Mesendoderm (in vitro differentiated cells): ENCODE measurements around the gene LRRTM4.

Experiments used
- DNase-seq: peaks from one replicate; pipeline ENCODE4 v3.0.0; 2013
- H2AK5ac ChIP-seq: 2 replicates; pipeline ENCODE4 v1.6.1; 2013; ENCODE audit warnings: low read length, inconsistent platforms
- H2BK120ac ChIP-seq: 2 replicates; pipeline ENCODE4 v1.6.1; 2013; ENCODE audit warnings: low read depth, mild to moderate bottlenecking, low read length, moderate library complexity, mixed read lengths
- H2BK15ac ChIP-seq: replicated peaks from 2 replicates; pipeline ENCODE4 v1.6.1; 2013; ENCODE audit warnings: low read depth, mild to moderate bottlenecking, moderate library complexity
- H2BK5ac ChIP-seq: 2 replicates; pipeline ENCODE4 v1.6.1; 2013; ENCODE audit warnings: low read length, inconsistent platforms
- H3K18ac ChIP-seq: 2 replicates; pipeline ENCODE4 v1.6.1; 2013; ENCODE audit warnings: mild to moderate bottlenecking, low read length, mixed read lengths
- H3K23ac ChIP-seq: one replicate; pipeline ENCODE4 v1.6.1; 2013; ENCODE audit warnings: low read length
- H3K27ac ChIP-seq: 2 replicates; pipeline ENCODE4 v1.5.1; 2013; ENCODE audit warnings: low read depth, mild to moderate bottlenecking, inconsistent platforms, low read length, moderate library complexity
- H3K27me3 ChIP-seq: 2 replicates; pipeline ENCODE4 v1.6.1; 2013; ENCODE audit warnings: low read length, control low read depth, mild to moderate bottlenecking, inconsistent platforms; ENCODE audit not compliant: insufficient read depth, poor library complexity
- H3K36me3 ChIP-seq: 2 replicates; pipeline ENCODE4 v1.6.1; 2013; ENCODE audit warnings: low read length, inconsistent platforms; ENCODE audit not compliant: control insufficient read depth, insufficient read depth
- H3K4ac ChIP-seq: one replicate; pipeline ENCODE4 v1.6.1; 2013; ENCODE audit warnings: low read depth, mild to moderate bottlenecking, low read length, moderate library complexity
- H3K4me1 ChIP-seq: 2 replicates; pipeline ENCODE4 v1.6.1; 2013; ENCODE audit warnings: low read depth, low read length, inconsistent platforms; ENCODE audit not compliant: control insufficient read depth
- H3K4me2 ChIP-seq: 2 replicates; pipeline ENCODE4 v1.6.1; 2013; ENCODE audit warnings: low read length
- H3K4me3 ChIP-seq: 2 replicates; pipeline ENCODE4 v1.5.1; 2013; ENCODE audit warnings: mild to moderate bottlenecking, low read length
- H3K56ac ChIP-seq: one replicate; pipeline ENCODE4 v1.6.1; 2013; ENCODE audit warnings: low read length
- H3K79me1 ChIP-seq: 2 replicates; pipeline ENCODE4 v1.6.1; 2013; ENCODE audit warnings: low read length, inconsistent platforms
- H3K79me2 ChIP-seq: 2 replicates; pipeline ENCODE4 v1.6.1; 2013; ENCODE audit warnings: mild to moderate bottlenecking, low read length; ENCODE audit not compliant: control insufficient read depth, insufficient read depth
- H3K9ac ChIP-seq: 2 replicates; pipeline ENCODE4 v1.6.1; 2013; ENCODE audit warnings: low read length, inconsistent platforms
- H4K5ac ChIP-seq: one replicate; pipeline ENCODE4 v1.6.1; 2013; ENCODE audit warnings: low read length
- H4K8ac ChIP-seq: one replicate; pipeline ENCODE4 v1.6.1; 2013; ENCODE audit warnings: low read depth, mild to moderate bottlenecking, control low read depth, low read length, moderate library complexity
- WGBS: extraction: QIAGEN DNeasy Blood & Tissue Kit; methylation state at CpG from one replicate; pipeline ENCODE4 v1.1.7; 2013; ENCODE audit warnings: low lambda C conversion rate, missing lambda C conversion rate; ENCODE audit not compliant: insufficient coverage; ENCODE audit errors: extremely low coverage; 5-methylcytosine and 5-hydroxymethylcytosine counted together

Gene LRRTM4

DNA sequence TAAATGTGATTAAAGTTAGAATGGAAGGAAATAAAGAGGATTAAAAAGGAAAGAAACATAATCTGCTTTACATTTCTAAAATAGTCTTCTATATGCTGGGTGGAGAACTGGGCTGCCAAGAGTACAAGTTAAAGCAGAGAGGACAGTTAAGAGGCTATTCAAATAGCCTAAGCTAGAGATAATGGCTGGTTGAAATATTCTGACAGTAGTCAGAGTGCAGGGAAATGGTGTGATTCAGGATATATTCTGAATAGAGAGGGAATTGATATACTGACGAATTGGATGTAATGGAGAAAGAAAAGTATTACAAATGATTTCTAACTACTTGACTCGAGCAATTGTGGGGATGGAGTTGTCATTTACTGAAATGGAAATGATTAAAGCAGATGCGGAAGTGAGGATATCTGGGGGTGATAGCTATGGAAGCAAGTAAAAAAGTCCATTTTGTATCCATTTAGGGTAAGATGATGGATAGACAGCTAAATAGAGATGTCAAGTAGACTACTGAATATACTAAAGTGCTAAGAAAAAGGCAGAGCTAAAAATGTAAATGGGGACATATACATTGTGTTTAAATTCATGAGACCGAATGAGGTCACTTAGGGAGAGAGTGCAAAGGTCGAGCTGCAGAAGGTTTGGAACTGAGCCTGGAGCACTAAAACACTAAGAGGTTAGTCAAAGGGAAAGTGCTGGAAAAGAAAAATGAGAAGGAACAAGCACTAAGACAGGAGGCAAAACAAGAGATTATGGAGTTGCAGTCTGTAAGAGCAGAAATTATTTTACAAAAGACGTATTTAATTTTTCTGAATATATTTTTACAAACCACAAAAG lies 696.8 kb downstream of the LRRTM4 start:
- H3K27ac ChIP-seq = no peak overlapping the region
- no peaks in the 10 kb centered on the region for H3K27me3 ChIP-seq
- H3K23ac ChIP-seq = no peak overlapping the region
- no peaks in the 10 kb centered on the region for H3K36me3 ChIP-seq
- no peak overlapping the region for H3K4ac ChIP-seq
- no peak overlapping the region for H2BK15ac ChIP-seq
- no peak for DNase-seq
- no peaks in the 10 kb centered on the region for H3K79me2 ChIP-seq
- H4K5ac ChIP-seq = no peak overlapping the region
- no peak overlapping the region for H2BK5ac ChIP-seq
- WGBS = no CpG with 5 or more reads among the region's 6 CpGs
- H3K4me3 ChIP-seq = no peak overlapping the region
- no peaks in the 10 kb centered on the region for H3K79me1 ChIP-seq
- H2BK120ac ChIP-seq = no peak overlapping the region
- H3K18ac ChIP-seq = no peak overlapping the region
- H4K8ac ChIP-seq = no peak overlapping the region
- no peak overlapping the region for H3K9ac ChIP-seq
- H3K4me2 ChIP-seq = no peak overlapping the region
- H3K56ac ChIP-seq = no peak overlapping the region
- H3K4me1 ChIP-seq = no peaks in the 10 kb centered on the region
- no peak overlapping the region for H2AK5ac ChIP-seq

DNA sequence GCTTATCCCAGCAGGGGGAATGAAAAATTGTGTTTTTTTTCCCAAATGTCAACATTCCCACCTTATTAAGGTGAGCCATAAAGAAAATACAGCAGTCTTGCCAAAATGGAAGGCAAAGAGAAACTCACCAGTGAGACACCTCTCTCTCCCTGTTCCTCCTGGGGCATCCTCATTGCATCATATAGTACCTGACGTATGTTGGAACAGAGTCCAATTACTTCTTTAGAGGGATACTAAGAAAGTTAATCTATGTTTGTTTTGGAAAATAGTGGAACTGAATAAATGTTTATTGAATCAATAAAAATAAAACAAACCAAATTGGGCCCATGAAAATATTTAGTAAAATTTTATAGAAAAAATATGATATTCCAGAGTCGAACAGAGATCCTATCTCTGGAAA lies 700.4 kb downstream of the LRRTM4 start:
- no peaks in the 10 kb centered on the region for H3K36me3 ChIP-seq
- no peak overlapping the region for H2BK5ac ChIP-seq
- WGBS = no CpG with 5 or more reads among the region's 2 CpGs
- H4K8ac ChIP-seq = no peak overlapping the region
- DNase-seq = no peak
- no peak overlapping the region for H2AK5ac ChIP-seq
- no peak overlapping the region for H2BK120ac ChIP-seq
- H3K4me2 ChIP-seq = no peak overlapping the region
- no peak overlapping the region for H3K18ac ChIP-seq
- no peak overlapping the region for H2BK15ac ChIP-seq
- no peak overlapping the region for H3K23ac ChIP-seq
- H3K27me3 ChIP-seq = no peaks in the 10 kb centered on the region
- H3K4me1 ChIP-seq = no peaks in the 10 kb centered on the region
- no peak overlapping the region for H4K5ac ChIP-seq
- no peak overlapping the region for H3K56ac ChIP-seq
- no peak overlapping the region for H3K9ac ChIP-seq
- no peaks in the 10 kb centered on the region for H3K79me1 ChIP-seq
- no peaks in the 10 kb centered on the region for H3K79me2 ChIP-seq
- H3K4ac ChIP-seq = no peak overlapping the region
- no peak overlapping the region for H3K4me3 ChIP-seq
- H3K27ac ChIP-seq = no peak overlapping the region

DNA sequence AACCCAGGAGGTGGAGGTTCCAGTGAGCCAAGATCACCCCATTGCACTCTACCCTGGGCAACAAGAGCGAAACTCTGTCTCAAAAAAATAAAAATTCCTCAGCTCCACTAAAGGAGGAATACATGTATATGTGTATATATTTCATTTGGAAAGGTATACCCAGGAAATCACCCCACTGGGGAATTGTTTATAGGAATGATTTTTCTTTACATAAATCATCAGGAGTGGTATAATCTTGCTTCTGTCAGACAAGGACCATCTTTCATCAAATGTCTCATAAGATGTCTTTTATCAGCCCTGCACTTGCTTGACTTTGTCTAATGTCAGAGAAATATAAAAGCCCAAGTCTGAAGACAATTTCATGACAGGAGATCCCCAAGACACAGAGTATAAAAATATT lies 709.1 kb downstream of the LRRTM4 start:
- no peak overlapping the region for H3K23ac ChIP-seq
- H2BK5ac ChIP-seq = no peak overlapping the region
- no peak overlapping the region for H4K5ac ChIP-seq
- H3K79me2 ChIP-seq = no peaks in the 10 kb centered on the region
- no peak overlapping the region for H3K4me3 ChIP-seq
- no peaks in the 10 kb centered on the region for H3K79me1 ChIP-seq
- H3K4me1 ChIP-seq = no peaks in the 10 kb centered on the region
- no CpG with 5 or more reads among the region's 1 CpG for WGBS
- no peak for DNase-seq
- H3K4me2 ChIP-seq = no peak overlapping the region
- H3K36me3 ChIP-seq = no peaks in the 10 kb centered on the region
- H3K4ac ChIP-seq = no peak overlapping the region
- H2BK15ac ChIP-seq = no peak overlapping the region
- no peak overlapping the region for H2AK5ac ChIP-seq
- H3K18ac ChIP-seq = no peak overlapping the region
- no peaks in the 10 kb centered on the region for H3K27me3 ChIP-seq
- H3K56ac ChIP-seq = no peak overlapping the region
- no peak overlapping the region for H4K8ac ChIP-seq
- H3K9ac ChIP-seq = no peak overlapping the region
- H2BK120ac ChIP-seq = no peak overlapping the region
- no peak overlapping the region for H3K27ac ChIP-seq

DNA sequence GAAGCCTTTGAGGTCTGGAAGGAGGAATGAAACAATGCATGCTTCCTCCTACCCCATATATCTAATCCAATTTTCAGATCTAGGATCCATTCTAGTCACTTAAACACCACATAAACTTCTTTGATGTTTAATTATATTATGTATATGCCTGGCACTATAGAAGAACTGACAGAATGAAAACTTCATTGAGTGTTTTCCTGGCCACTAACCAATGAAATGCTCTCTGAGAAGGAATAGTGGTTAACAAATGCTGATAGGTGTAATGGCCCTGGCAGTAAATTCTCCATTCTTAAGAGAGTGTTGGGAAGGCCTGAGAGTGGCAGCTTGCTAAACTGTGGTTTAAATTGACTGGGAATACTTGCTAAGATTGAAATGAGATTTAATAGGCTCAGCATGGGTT lies 710.0 kb downstream of the LRRTM4 start:
- H2BK5ac ChIP-seq = no peak overlapping the region
- H2AK5ac ChIP-seq = no peak overlapping the region
- H4K5ac ChIP-seq = no peak overlapping the region
- no peak overlapping the region for H3K4me2 ChIP-seq
- no peak overlapping the region for H2BK120ac ChIP-seq
- H3K9ac ChIP-seq = no peak overlapping the region
- H3K79me1 ChIP-seq = no peaks in the 10 kb centered on the region
- H3K4me3 ChIP-seq = no peak overlapping the region
- no peak for DNase-seq
- H3K4ac ChIP-seq = no peak overlapping the region
- no peak overlapping the region for H3K18ac ChIP-seq
- no peak overlapping the region for H4K8ac ChIP-seq
- no peak overlapping the region for H2BK15ac ChIP-seq
- no peaks in the 10 kb centered on the region for H3K79me2 ChIP-seq
- H3K56ac ChIP-seq = no peak overlapping the region
- H3K27me3 ChIP-seq = no peaks in the 10 kb centered on the region
- H3K27ac ChIP-seq = no peak overlapping the region
- no peaks in the 10 kb centered on the region for H3K4me1 ChIP-seq
- H3K23ac ChIP-seq = no peak overlapping the region
- H3K36me3 ChIP-seq = no peaks in the 10 kb centered on the region

DNA sequence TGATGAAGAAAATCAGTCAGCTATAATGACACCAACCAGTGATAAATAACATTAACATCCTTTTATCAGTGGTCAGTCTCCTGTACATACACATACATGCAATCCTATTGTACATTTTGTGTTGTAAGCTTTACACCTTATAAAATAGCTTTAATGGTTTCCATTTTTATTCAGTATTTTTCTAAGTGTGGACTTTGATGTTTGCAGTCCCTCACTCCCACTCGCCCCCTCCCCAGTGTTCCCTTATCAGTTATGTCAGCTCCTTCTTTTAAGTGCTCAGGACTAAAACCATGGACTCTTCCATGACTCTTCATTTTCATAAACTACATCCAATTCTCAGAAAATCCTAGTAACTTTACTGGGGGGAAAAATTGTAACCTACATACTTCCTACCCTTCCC lies 713.0 kb downstream of the LRRTM4 start:
- H3K4me2 ChIP-seq = no peak overlapping the region
- H2BK15ac ChIP-seq = no peak overlapping the region
- H3K79me1 ChIP-seq = no peaks in the 10 kb centered on the region
- no peak overlapping the region for H4K8ac ChIP-seq
- H2BK5ac ChIP-seq = no peak overlapping the region
- no peak overlapping the region for H2AK5ac ChIP-seq
- H3K27me3 ChIP-seq = no peaks in the 10 kb centered on the region
- no peak overlapping the region for H3K4me3 ChIP-seq
- H4K5ac ChIP-seq = no peak overlapping the region
- H3K18ac ChIP-seq = no peak overlapping the region
- H3K4ac ChIP-seq = no peak overlapping the region
- H3K79me2 ChIP-seq = no peaks in the 10 kb centered on the region
- no peaks in the 10 kb centered on the region for H3K4me1 ChIP-seq
- DNase-seq = no peak
- WGBS = no CpG with 5 or more reads among the region's 1 CpG
- H2BK120ac ChIP-seq = no peak overlapping the region
- no peak overlapping the region for H3K9ac ChIP-seq
- H3K56ac ChIP-seq = no peak overlapping the region
- H3K27ac ChIP-seq = no peak overlapping the region
- no peak overlapping the region for H3K23ac ChIP-seq
- H3K36me3 ChIP-seq = no peaks in the 10 kb centered on the region

DNA sequence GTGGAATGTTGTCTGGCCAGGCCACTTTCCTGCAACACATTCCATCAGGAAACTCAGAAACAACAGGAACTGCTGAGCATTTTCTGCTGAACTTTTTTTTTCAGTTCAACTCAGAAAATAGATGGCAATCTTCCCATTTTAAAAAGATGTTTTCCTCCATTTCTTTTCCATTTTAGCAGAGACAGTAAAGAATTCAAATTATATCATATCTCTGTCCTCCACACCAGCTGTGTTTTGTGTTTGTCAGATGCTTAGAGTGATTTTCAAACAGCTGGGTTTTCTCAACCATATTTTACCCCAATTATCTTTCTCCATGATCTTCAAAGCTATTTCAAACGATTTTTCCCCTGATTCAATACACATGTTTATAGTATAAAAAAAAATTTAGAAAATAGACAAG lies 713.4 kb downstream of the LRRTM4 start:
- no peak overlapping the region for H3K4me3 ChIP-seq
- H4K5ac ChIP-seq = no peak overlapping the region
- no peak overlapping the region for H3K9ac ChIP-seq
- H3K4me1 ChIP-seq = no peaks in the 10 kb centered on the region
- H3K18ac ChIP-seq = no peak overlapping the region
- no peak overlapping the region for H2BK120ac ChIP-seq
- no peaks in the 10 kb centered on the region for H3K36me3 ChIP-seq
- no CpG with 5 or more reads among the region's 1 CpG for WGBS
- no peak overlapping the region for H3K56ac ChIP-seq
- H3K79me1 ChIP-seq = no peaks in the 10 kb centered on the region
- no peak overlapping the region for H2AK5ac ChIP-seq
- no peaks in the 10 kb centered on the region for H3K27me3 ChIP-seq
- H3K4me2 ChIP-seq = no peak overlapping the region
- H2BK5ac ChIP-seq = no peak overlapping the region
- no peak overlapping the region for H2BK15ac ChIP-seq
- H3K79me2 ChIP-seq = no peaks in the 10 kb centered on the region
- no peak overlapping the region for H3K23ac ChIP-seq
- no peak overlapping the region for H4K8ac ChIP-seq
- peak; percentile 29 for DNase-seq
- H3K4ac ChIP-seq = no peak overlapping the region
- no peak overlapping the region for H3K27ac ChIP-seq
